ENCODE results near the gene SPTBN1.
A peak's percentile ranks its signal among the peaks of the same experiment; 100 is the strongest.
"Not testable (repeated sequence)": the region's sequence is repeated elsewhere in the genome, so short reads cannot be mapped to it uniquely, and the experiment has no call there.

SPTBN1 gene

DNA sequence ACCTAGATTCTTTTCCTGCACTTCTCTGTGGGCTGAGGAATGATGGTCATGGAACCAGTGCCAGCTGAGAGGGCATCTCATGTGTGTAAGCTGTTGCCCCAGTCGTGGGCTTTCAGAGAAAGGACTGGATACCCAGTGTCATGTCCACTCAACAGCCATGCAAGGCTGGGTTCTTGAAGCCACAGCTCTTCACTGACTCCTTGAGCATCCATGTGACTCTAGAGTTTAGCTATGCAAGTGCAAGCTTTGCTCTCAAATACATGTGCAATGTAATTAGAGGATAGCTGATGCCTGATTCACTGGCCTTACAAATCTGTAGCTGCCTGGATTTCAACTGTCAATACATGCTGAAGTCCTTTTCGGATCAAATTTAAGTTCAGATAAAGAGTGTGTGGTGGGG is 220.5 kb downstream of the SPTBN1 start:
- FAIRE-seq (no peak), DNase-seq (ENCODE audit: insufficient read length, low spot score) (no peak)
- TF ChIP-seq POLR2A (IDR thresholded peaks at IDR 0.05; ENCODE audit: low read depth, low read length) = no peak

DNA sequence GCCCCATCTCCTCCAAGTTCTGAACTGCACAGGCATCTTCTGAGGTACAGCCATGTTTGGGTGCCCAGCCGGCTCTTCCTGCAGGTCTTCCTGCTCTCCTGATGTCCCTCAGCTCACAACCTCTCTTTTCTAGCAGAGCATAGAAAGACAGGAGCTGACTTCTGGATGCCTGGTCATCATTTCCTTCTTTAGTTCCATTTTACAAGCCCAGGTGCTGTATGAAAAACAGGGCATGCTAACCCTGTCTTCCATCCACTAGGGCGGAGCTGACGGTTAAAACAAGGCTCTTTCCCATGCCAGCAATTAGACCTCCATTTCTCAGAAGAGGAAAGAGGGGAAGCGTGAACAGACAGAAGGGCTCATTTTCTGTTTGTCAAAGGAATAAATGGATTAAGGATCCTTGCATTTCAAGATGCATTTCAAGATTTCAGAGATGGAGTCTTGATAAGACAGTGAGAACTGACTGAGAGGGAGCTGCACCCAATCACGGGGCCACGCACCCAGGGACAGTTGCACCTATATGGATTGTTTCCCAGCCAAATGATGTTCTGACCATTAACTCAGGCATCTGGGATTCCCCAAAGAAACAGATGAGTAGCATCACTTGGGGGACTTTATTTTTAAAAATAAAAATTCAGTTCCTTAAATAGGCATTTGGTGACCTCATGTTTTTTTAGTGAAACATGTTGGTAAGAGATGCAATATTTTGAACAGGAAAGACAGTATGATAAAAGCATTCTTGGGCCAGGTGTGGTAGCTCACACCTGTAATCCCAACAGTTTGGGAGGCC is 221.5 kb downstream of the SPTBN1 start:
- TF ChIP-seq POLR2A (IDR thresholded peaks at IDR 0.05; ENCODE audit: low read depth, low read length) = no peak
- FAIRE-seq (no peak), DNase-seq (ENCODE audit: insufficient read length, low spot score) (no peak)

DNA sequence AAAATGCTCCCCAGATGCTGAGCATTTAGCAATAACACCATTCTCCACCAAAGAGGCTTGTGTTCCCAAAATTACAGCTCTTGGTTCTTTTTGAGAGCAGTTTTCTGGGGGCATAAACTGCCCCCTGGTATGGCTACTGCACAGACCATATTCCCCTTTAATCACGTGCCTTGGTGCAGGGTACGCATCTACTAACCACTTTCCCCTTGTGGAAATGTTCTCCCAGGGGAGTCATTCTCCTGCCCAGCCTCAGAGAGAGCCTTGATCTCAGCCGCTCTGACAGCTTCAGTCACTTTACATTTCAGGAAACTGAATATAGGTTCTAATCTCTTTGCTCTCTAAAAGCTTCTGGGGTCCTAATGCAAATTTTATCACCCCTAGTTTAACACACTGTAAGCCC is 222.6 kb downstream of the SPTBN1 start:
- DNase-seq (ENCODE audit: insufficient read length, low spot score) (no peak), FAIRE-seq (no peak)
- TF ChIP-seq POLR2A (IDR thresholded peaks at IDR 0.05; ENCODE audit: low read depth, low read length) = no peak

DNA sequence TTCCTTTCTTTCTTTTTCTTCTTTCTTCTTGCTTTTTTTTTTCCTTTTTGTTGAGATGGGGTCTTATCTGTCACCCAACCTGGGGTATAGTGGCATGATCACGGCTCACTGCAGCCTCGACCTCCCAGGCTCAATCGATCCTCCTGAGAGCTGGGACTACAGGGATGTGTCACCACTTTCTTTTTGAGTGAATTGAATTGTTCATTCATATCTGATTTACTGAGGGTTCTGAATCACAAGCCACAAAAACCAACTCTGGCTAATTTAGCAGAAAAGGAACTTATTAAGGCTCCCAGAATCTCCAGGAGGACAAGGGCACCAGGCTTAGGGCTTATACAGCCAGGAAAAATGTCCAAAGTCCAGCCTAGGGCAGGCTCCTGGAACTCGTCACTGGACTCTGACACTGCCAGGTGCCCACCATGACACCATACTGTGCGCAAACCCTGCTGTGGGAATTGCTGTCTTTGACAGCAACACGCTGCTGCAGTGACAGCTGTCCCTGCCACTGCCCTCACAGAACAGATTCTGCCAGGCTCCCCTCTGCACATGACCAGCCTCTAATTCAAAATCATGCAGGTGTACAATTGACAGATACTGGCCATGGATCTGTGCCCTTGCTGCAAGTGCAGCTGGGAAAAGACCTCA is 224.4 kb downstream of the SPTBN1 start:
- TF ChIP-seq POLR2A (IDR thresholded peaks at IDR 0.05; ENCODE audit: low read depth, low read length) = no peak
- FAIRE-seq (peak; percentile 74), DNase-seq (ENCODE audit: insufficient read length, low spot score) (no peak)

DNA sequence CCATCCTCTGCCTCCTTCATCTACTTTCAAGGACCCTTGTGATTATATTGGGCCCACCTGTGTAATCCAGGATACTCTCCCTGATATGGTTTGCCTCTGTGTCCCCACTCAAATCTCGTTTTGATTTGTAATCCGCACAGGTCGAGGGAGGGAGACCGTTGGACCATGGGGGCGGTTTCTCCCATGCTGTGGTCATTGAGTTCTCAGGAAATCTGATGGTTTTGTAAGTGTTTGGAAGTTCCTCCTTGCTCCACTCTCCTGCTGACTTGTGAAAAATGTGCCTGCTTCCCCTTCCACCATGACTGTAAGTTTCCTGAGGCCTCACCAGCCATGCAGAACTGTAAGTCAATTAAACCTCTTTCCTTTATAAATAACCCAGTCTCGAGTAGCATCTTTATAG is 225.3 kb downstream of the SPTBN1 start:
- DNase-seq (ENCODE audit: insufficient read length, low spot score) (no peak), FAIRE-seq (no peak)
- TF ChIP-seq POLR2A (IDR thresholded peaks at IDR 0.05; ENCODE audit: low read depth, low read length) = no peak

DNA sequence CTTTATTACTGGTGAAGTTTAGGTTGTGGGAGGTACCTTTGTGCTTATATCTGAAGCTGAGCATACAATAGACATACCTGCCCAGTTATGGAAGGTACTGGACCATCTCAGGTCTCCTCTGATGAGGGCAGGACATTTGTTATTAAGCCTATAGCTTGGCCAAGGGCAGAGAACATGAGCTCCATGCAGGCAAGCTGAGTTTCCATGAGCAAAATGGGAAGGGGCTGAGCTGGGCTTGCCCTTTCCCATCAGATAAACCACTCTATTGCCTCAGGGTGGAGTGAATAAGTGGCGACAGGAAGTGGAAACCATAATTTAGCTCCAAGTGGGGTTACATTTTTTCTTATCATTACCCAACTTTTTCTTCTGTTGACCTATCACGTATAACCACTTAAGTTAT is 227.5 kb downstream of the SPTBN1 start:
- FAIRE-seq (no peak), DNase-seq (ENCODE audit: insufficient read length, low spot score) (no peak)
- no peak for TF ChIP-seq POLR2A (IDR thresholded peaks at IDR 0.05; ENCODE audit: low read depth, low read length)

DNA sequence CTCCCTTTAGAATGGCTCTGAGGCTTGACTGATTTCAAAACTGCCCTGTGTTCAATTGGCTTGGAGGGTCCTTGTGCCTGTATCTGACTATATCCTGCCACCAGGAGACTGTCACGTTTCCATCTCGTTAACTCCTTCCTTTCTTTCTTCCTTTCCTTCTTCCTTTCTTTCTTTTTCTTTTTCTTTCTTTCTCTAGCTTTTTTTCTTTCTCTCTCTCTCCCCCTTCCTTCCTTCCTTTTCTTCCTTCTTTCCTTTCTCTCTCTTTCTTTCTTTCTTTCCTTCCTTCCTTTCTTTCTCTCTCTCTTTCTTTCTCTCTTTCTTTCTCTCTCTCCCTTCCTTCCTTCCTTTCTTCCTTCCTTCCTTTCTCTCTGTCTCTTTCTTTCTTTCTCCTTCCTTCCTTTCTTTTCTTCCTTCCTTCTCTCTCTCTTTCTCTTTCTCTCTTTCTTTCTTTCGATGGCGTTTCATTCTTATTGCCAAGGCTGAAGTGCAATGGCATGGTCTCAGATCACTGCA is 229.2 kb downstream of the SPTBN1 start:
- FAIRE-seq = no peak
- DNase-seq (ENCODE audit: insufficient read length, low spot score) = no peak
- no peak for TF ChIP-seq POLR2A (IDR thresholded peaks at IDR 0.05; ENCODE audit: low read depth, low read length)

DNA sequence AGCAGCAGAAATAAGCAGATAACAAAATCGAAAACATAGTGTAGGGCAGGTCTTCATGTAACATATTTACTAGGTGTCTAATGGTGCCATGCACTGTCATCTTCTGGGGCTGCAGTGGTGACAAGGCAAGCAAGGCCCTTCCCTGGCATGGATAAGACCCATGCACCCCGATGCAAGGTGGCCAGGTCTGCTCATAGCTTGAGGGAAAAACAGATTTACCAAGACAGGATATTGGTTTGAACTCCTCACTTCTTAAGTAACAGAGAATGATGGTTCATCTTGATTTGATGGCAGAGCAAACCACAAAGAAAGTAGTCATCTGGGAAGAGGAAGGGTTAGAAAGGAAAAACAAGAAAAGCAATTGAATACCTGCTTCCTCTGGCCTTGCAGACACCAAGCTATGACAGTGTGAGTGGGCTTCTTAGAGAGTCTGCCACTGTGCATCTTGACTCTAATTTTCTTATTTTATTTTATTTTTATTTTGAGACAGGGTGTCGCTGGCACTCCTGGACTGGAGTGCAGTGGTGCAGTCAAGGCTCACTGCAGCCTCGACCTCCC is 231.5 kb downstream of the SPTBN1 start:
- DNase-seq (ENCODE audit: insufficient read length, low spot score) (no peak), FAIRE-seq (no peak)
- no peak for TF ChIP-seq POLR2A (IDR thresholded peaks at IDR 0.05; ENCODE audit: low read depth, low read length)

DNA sequence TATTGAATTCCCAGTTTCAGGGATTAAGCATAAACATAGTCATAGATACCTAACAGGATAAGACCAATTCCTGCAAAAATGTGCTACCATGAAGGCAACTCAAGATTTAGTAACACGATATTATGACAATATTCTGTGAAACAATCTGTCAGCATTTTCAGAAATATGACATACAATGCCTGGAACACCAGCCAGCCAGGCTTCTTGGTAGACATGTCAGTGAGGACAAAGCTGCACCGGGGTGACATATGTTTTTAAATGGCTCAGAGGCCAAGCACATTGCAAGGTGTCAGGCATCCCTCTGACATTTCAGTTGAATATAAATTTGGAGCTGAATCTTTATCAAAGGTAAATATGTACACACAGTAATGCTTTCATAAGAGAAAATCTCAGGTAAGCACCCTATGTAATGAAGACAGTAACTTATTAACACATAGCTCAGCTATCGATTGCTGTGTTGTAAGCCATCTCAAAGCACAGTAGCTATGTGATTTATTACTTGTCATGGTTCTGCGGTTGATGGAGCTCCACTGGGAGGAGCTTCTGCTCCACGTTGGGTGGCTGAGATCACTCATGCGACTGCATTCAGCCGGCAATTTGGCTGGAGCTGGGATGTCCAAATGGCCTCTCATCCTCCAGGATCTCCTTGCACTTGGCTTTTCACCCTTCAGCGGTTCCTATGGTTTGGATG is 235.5 kb downstream of the SPTBN1 start:
- no peak for TF ChIP-seq POLR2A (IDR thresholded peaks at IDR 0.05; ENCODE audit: low read depth, low read length)
- FAIRE-seq (no peak), DNase-seq (ENCODE audit: insufficient read length, low spot score) (no peak)

DNA sequence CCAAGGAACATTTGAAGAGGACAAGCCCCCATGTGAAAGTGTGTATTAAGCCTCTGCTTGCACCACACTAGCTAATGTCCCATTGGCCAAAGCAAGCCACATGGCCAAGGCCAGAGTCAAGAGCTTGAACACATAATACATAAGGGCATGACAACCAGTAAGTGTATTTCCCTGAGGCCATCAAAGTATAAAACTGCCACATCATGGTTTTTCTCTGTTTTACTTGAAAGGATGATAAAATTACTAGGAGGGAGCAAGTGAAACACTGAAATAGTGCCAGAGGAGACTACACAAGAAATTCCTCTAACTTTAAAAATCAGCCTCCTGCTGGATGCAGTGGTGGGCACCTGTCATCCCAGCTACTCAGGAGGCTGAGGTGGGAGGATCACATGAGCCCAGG is 236.4 kb downstream of the SPTBN1 start:
- no peak for TF ChIP-seq POLR2A (IDR thresholded peaks at IDR 0.05; ENCODE audit: low read depth, low read length)

DNA sequence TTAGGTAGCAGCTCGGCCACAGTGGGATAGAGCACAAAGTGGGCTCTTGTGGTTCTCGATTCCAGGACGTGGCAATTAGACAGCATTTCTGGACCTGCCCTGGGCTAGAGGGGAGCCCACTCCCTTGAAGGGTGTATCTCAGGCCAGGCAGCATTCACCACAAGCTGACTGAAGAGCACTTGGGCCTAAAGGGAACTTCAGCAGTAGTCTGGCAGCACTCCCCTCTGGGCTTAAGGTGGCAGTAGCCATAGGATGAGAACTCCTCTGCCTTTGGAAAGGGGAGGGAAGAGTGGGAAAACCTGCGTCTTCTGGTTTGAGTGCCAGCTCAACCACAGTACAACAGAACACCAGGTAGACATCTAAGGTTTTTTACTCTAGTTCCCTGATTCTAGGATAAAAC is 239.3 kb downstream of the SPTBN1 start:
- no peak for FAIRE-seq
- no peak for TF ChIP-seq POLR2A (IDR thresholded peaks at IDR 0.05; ENCODE audit: low read depth, low read length)
- no peak for DNase-seq (ENCODE audit: insufficient read length, low spot score)

More for the DNA sequence above, 236.4 kb downstream of the SPTBN1 start:
- FAIRE-seq = no peak
- no peak for DNase-seq (ENCODE audit: insufficient read length, low spot score)

DNA sequence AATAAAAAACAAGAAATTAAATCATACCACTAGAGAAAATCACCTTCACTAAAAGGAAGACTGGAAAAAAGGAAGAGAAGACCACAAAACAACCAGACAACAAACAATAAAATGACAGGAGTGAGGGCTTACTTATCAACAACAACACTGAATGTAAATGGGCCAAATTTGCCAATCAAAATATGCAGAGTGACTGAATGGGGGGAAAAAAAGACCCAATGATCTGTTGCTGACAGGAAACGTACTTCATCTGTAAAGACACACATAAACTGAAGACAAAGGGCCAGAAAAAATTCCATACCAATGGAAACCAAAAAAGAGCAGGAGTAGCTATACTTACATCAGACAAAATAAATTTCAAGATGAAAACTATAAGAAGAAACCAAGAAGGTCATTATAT is 241.8 kb downstream of the SPTBN1 start:
- TF ChIP-seq POLR2A (IDR thresholded peaks at IDR 0.05; ENCODE audit: low read depth, low read length) = no peak
- no peak for DNase-seq (ENCODE audit: insufficient read length, low spot score)
- no peak for FAIRE-seq

DNA sequence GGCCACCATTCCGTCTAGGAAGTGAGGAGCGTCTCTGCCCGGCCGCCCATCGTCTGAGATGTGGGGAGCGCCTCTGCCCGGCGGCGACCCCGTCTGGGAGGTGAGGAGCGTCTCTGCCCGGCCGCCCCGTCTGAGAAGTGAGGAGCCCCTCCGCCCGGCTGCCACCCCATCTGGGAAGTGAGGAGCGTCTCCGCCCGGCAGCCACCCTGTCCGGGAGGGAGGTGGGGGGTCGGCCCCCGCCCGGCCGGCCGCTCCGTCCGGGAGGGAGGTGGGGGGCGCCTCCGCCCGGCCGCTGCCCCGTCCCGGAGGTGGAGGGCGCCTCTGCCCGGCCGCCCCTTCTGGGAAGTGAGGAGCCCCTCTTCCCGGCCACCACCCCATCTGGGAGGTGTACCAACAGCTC is 242.8 kb downstream of the SPTBN1 start:
- DNase-seq (ENCODE audit: insufficient read length, low spot score); FAIRE-seq: not testable (repeated sequence)

DNA sequence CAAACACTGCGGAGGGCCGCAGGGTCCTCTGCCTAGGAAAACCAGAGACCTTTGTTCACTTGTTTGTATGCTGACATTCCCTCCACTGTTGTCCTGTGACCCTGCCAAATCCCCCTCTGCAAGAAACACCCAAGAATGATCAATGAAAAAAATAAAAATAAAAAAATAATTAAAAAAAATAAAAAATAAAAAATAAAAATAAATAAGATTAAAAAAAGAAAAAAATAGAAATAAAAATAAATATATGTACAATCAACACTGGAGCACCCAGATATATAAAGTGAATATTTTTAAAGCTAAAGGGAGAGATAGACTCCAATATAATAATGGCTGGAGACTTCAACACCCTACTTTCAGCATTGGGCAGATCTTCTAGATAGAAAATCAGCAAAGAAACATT is 243.5 kb downstream of the SPTBN1 start:
- TF ChIP-seq POLR2A (IDR thresholded peaks at IDR 0.05; ENCODE audit: low read depth, low read length) = no peak
- FAIRE-seq (no peak), DNase-seq (ENCODE audit: insufficient read length, low spot score) (no peak)

Measured in H54 (cell line).